ENCODE data around the gene OR1F1. TPM values are rescaled to one million over a fixed set of nuclear protein-coding genes. Genes with fewer than 3 reads are reported as not detected.
"Not testable (repeated sequence)": the region's sequence is repeated elsewhere in the genome, so short reads cannot be mapped to it uniquely, and the experiment has no call there.

OR1F1 gene
- total RNA-seq, 2 donors from 2014 or later, result not detected

- peaks cover 41 to 43% of the 10 kb centered on the region in 2 donors for H3K27me3 ChIP-seq
- H3K4me1 ChIP-seq, result peaks cover 0 to 2% of the 10 kb centered on the region in 2 donors
- H3K4me3 ChIP-seq, result no peak overlapping the region
- no peak overlapping the region for H3K27ac ChIP-seq
- no peak for DNase-seq (ENCODE audit: low spot score)
- no peaks in the 10 kb centered on the region for H3K36me3 ChIP-seq
- TF ChIP-seq CTCF (IDR thresholded peaks at IDR 0.05), result no peak
- H3K9me3 ChIP-seq, result peaks cover 0 to 11% of the 10 kb centered on the region in 2 donors
Measured at GRCh38 chr16:3194792-3195191, 6.8 kb downstream of the OR1F1 start.

GRCh38 chr16:3195975-3196374, 8.0 kb downstream of the OR1F1 start:
- no peak for DNase-seq (ENCODE audit: low spot score)
- Histone ChIP-seq H3K9me3 (peaks cover 0 to 11% of the 10 kb centered on the region in 2 donors), H3K4me1 (no peaks in the 10 kb centered on the region), H3K36me3 (no peaks in the 10 kb centered on the region), H3K27ac (no peak overlapping the region), H3K27me3 (peaks cover 29 to 32% of the 10 kb centered on the region in 2 donors), H3K4me3 (no peak overlapping the region)
- TF ChIP-seq CTCF (IDR thresholded peaks at IDR 0.05), result no peak

GRCh38 chr16:3197694-3198333, 9.8 kb downstream of the OR1F1 start:
- peaks cover 10 to 13% of the 10 kb centered on the region in 2 donors for H3K27me3 ChIP-seq

GRCh38 chr16:3198334-3199072, 10.5 kb downstream of the OR1F1 start:
- H3K4me3 ChIP-seq, result no peak overlapping the region
- H3K9me3 ChIP-seq, result peaks cover 0 to under 1% of the 10 kb centered on the region in 2 donors
- H3K27me3 ChIP-seq, result peaks cover 3 to 6% of the 10 kb centered on the region in 2 donors
- no peaks in the 10 kb centered on the region for H3K4me1 ChIP-seq
- no peak for DNase-seq (ENCODE audit: low spot score)
- TF ChIP-seq CTCF (IDR thresholded peaks at IDR 0.05), result no peak
- H3K36me3 ChIP-seq, result no peaks in the 10 kb centered on the region
- no peak overlapping the region for H3K27ac ChIP-seq

More at GRCh38 chr16:3197694-3198333, 9.8 kb downstream of the OR1F1 start:
- not testable (repeated sequence) for DNase-seq (ENCODE audit: low spot score); H3K27ac ChIP-seq; H3K9me3 ChIP-seq; H3K4me1 ChIP-seq; H3K36me3 ChIP-seq; H3K4me3 ChIP-seq

GRCh38 chr16:3202903-3203539, 15.0 kb downstream of the OR1F1 start:
- no peaks in the 10 kb centered on the region for H3K27me3 ChIP-seq

GRCh38 chr16:3205939-3206338, 17.9 kb downstream of the OR1F1 start:
- not testable (repeated sequence) for DNase-seq (ENCODE audit: low spot score); H3K27me3 ChIP-seq; H3K4me3 ChIP-seq; H3K36me3 ChIP-seq; H3K4me1 ChIP-seq; H3K27ac ChIP-seq
- H3K9me3 ChIP-seq, result peaks cover 0 to 20% of the 10 kb centered on the region in 2 donors

More at GRCh38 chr16:3202903-3203539, 15.0 kb downstream of the OR1F1 start:
- no peak for DNase-seq (ENCODE audit: low spot score)
- Histone ChIP-seq H3K4me1 (no peaks in the 10 kb centered on the region), H3K36me3 (no peaks in the 10 kb centered on the region), H3K9me3 (peaks cover 0 to 20% of the 10 kb centered on the region in 2 donors), H3K27ac (no peak overlapping the region), H3K4me3 (no peak overlapping the region)
- TF ChIP-seq CTCF (IDR thresholded peaks at IDR 0.05), result no peak

All from right atrium auricular region (tissue), 2 donors.